Astrocyte (in vitro differentiated cells and primary cell): ENCODE results near the gene CACNB2.

Experiments used
- CTCF ChIP-seq: IDR thresholded peaks from 2 replicates; pipeline ENCODE4 v1.5.1; 2011; ENCODE audit warnings: low read depth, mild to moderate bottlenecking, inconsistent platforms, low read length, moderate library complexity; ENCODE audit not compliant: insufficient read depth
- EZH2 ChIP-seq: IDR thresholded peaks from 2 replicates; pipeline ENCODE4 v1.6.1; 2012; ENCODE audit warnings: mild to moderate bottlenecking, low read length, inconsistent platforms; ENCODE audit not compliant: insufficient read depth

GRCh38 chr10:18533896-18534295 is 393.7 kb downstream of the CACNB2 start:
- TF ChIP-seq CTCF (no peak), EZH2 (no peak)
